HG03575 (cell line): ENCODE results near the gene SYT2.
"Not testable (repeated sequence)": the region's sequence is repeated elsewhere in the genome, so short reads cannot be mapped to it uniquely, and the experiment has no call there.

Experiments used
- ATAC-seq: cut with Tn5 transposase; IDR thresholded peaks from one replicate; pipeline ENCODE4 v1.9.1; 2021; ENCODE audit not compliant: unreplicated experiment, insufficient number of reproducible peaks, low FRiP score; ENCODE audit errors: extremely low read depth

Gene SYT2

DNA sequence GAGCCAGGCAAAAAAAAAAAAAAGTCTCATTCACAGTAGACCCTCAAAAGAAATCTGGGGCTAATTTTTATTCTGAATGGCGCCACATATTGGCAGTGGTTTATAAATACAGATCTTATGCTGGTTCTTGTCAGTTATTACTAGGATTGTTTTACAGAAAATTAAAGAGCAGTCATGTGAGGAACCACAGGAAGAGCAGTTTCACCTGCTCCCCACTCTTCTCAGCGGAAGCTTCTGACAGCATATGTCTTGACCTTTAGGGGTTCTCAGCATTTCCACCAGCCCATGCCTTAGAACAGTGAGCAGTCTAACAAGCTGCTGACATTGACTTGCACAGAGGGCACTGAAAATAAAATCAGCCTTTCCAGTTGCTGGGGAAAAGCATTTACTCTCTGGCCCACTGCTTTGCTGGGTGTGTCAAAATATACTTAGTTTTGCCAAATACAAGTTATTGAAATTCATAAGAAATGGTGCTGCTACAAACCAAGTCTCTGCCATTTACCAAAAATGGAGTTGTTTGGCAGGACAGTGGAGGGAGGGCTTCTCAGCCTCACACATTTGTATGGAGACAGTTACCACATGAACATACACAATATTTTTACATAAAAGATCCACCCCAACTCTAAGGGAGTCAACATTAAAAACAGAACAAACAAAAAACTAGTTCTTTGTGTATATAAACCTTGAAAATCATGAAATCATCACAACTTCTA, 144.2 kb downstream of the SYT2 start:
- ATAC-seq, result peak; percentile 59

DNA sequence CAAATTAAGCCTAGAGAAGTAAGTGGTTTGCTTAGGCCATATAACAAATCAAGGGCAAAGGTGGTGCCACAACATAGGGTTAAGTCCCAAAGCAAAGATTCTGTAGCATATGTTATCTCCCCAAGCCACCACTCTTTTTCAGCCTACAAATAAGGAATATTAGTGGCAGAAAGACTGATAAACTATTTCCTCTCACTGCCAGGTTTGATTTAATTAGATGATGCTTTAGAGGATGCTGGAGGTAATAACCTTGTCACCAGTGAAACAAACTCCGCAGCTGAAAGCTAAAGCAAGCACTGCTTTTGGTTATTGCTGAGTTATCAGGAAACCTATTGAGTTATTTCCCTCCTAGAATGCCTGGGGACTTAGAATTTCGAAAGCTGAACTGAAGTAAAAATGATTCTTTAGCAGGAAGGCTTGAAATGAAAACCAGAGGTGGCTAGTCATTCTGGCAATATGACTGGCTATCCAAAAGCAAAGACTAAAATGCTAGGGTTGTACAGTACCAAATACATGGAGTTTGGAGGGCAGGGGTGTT, 145.2 kb downstream of the SYT2 start:
- ATAC-seq, result no peak

GRCh38 chr1:202563818-202564217, 146.4 kb downstream of the SYT2 start:
- ATAC-seq, result no peak

GRCh38 chr1:202562444-202563060, 147.7 kb downstream of the SYT2 start:
- ATAC-seq, result no peak

DNA sequence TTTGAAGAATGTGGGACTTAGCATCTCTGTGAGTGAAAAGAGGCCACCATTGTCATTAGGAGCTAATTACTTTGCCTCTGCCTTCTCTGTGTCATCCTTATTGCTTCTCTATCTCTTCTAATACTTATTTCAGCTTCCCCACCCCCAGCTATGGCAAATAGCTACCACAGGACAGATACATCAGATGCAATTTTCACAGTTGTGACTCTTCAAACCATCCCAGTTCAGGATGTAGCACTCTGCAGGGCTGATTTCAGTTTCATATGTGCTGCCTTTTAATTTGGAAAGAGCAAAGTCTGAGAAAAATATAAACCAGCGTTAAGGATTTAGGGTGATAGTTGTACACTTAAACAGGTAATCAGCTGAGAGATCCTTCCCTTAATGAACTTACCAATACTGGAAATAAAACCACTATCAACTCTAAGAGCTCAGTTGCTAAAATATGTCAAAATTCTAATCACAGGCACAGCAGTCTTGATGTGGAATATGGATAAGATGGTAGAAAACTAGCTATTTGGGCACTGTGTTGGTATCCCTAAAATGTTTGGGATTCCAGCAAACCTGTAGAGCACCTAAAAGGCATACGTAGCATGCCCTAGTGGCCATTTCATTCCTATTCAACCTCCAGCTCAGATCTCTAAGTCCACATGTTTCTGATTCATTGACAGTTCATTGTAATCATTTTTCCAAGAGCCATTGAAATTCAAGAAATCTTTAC, 148.4 kb downstream of the SYT2 start:
- ATAC-seq, result no peak

DNA sequence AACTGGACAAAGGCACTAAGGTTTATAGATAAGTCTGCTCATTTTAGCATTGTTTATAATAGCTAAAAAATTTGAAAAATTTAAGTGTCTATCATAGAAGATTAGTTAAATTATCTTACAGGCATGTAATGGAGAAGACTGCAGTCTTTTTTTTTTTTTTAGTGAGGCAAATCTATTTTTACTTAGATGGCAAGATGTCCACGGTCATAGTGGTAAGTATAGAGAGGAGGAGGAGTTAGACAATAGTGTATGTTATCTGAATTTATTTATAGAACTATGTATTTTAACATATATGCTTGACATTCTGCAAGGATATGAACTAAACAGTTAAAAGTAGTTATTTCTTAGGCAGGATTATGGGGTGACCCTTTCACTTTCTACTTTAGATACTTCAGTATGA, 149.0 kb downstream of the SYT2 start:
- ATAC-seq, result no peak

GRCh38 chr1:202557662-202558061, 152.6 kb downstream of the SYT2 start:
- not testable (repeated sequence) for ATAC-seq

DNA sequence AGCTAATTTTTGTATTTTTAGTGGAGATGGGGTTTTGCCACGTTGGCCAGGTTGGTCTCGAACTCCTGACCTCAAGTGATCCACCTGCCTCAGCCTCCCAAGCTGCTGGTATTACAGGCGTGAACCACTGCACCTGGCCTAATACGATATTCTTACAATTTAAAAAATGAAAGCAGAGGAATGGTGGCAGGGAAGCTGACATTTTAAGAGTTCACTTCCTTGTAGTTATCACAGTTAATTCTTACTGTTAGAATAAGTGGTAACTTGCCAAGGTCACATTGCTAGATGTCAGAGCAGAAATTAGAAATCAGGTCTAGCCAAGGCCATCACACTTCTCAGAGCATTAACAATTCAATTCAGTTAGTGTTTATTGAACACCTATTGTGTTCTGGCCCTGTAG, 154.2 kb downstream of the SYT2 start:
- ATAC-seq, result not testable (repeated sequence)

DNA sequence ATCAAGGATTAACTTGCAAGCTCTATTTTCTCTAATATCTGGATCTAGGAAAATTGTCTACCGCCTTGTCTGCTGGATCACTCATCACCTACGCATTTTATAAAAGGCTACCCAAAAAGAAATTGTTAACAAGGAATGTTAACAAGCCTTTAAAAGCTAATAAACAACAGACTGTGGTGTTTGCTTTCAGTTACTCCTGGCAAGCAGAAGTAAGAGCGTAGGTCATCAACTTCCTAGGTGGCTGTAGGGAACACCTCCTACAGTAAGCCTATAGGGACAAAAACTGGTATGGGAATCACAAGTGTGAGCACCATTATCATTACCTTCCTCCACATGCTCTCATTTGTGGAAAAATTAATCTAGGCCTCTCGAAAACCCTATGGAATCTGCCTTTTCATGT, 155.6 kb downstream of the SYT2 start:
- not testable (repeated sequence) for ATAC-seq

DNA sequence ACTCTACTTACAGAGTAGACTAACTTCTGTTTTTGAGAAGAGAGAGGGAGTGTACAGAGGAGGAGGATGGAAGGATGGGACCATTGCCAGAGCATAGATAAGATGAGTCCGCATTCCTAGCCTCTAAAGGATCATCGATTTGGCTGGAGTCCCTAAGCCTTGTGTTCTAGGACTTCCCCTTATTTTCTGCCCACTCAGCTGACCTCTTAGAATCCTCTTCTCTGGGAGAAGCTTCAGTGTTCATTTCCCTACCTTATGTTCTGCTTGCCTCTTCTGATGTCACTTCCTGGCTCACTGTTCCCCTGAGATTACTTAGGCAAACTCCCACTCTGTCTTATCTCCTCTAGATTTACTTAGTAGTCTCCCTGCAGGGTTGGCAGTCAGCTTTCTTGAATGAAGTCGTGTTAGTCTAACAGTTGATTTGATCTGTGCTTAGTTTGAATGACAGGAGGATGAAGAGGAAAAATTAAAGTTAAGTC, 156.7 kb downstream of the SYT2 start:
- ATAC-seq, result no peak

GRCh38 chr1:202553078-202553477, 157.2 kb downstream of the SYT2 start:
- ATAC-seq, result not testable (repeated sequence)

- ATAC-seq, result not testable (repeated sequence)
Observed at GRCh38 chr1:202552615-202553014, 157.6 kb downstream of the SYT2 start.

DNA sequence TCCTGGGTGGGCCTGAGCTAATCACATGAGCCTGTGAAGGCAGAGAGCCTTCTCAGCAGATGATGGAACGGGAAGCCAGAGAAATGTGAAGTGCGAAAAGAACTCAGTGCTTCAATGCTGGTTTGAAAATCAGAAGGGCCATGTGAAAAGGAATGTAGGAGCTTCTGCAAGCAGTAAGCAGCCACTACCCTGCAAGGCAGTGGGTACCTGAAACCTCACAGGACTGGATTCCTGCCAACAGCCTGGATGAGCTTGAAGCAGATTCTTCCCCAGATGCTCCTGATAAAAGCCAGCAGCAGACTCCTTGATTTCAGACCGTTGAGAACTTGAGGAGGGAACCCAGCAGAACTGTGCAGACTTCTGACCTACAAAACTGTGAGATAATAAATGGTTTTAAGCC, 158.6 kb downstream of the SYT2 start:
- no peak for ATAC-seq

DNA sequence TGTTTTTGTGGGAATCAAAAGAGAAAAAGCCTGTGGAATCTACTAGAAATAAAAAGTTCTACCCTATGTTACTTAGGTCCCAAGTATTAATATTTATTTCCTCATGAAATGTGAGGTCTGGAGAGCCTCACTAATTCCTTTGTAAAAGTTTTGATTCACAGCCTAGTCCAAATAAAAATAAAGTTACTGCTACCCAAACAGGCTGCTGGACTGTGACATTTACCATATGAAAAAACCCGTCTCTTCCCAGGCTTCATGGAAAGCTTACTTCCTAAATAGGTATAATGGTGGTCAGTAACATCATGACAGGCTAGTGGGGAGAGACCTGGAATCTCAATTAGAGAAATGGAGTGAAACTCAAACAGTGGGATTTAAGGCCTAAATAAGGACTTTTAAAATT, 160.2 kb downstream of the SYT2 start:
- not testable (repeated sequence) for ATAC-seq

- no peak for ATAC-seq
Observed at GRCh38 chr1:202547215-202547614, 163.0 kb downstream of the SYT2 start.

DNA sequence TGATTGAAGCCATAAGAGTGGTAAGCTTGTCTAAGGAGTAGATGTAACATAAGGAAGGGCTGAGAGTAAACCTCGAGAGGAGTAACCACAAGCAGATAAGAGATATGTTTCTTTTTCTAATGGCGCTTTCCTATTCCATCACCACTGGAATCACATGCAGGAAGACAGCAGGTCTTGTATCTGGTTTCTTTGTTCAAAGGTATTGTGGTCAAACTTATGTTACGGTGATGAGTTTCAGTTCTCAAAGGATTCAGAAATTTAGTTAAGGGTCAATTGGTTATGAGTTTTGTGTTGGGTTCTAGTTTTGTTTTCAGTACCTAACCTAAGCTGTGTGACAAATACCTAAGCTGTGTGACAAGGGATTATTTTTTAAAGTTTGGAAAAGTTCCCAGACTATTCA, 163.5 kb downstream of the SYT2 start:
- ATAC-seq, result not testable (repeated sequence)

DNA sequence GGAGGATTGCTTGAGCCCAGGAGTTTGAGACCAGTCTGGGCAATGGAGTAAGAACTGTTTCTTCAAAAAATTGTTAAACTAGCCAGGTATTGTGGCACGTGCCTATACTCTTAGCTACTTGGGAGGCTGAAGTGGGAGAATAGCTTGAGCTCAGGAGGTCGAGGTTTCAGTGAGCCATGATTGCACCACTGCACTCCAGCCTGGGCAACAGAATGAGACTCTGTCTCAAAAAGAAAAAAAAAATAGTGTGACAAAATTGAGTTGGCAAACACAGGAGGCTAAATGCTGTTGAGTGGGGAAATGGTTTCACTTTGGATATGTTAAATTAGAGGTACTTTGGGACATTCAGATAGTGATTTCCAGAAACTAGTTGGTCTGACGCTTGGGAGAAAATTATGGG, 163.9 kb downstream of the SYT2 start:
- not testable (repeated sequence) for ATAC-seq

DNA sequence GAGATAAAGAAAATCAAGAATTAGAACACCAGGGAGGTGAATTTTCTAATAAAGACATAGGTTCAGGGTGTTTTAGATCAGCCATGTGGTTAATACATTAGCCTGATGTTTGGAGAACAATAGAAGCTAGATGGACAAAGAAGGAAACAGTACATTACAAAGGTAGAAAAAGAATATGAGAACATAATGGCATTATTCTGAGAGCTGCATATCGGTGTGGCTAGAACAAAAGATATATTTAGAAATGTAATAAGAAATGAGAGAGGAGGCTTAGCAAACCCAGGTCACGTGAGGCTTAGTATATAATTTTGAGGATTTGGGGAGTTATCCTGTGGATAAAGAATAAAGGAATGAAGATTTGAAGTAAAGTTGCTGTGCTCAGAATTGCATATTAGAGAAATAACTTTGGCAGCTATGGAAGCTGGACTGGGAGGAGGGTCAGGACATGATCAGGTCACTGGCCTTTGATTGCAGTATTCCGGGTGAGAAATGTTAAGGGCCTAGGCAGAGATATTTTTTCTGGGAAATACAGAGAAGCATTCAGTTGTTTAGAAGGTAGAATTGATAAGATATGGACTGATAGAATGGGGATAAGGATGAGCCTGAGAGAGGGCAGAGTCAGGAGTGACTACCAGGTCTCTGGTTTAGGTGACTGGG, 164.5 kb downstream of the SYT2 start:
- ATAC-seq, result not testable (repeated sequence)

DNA sequence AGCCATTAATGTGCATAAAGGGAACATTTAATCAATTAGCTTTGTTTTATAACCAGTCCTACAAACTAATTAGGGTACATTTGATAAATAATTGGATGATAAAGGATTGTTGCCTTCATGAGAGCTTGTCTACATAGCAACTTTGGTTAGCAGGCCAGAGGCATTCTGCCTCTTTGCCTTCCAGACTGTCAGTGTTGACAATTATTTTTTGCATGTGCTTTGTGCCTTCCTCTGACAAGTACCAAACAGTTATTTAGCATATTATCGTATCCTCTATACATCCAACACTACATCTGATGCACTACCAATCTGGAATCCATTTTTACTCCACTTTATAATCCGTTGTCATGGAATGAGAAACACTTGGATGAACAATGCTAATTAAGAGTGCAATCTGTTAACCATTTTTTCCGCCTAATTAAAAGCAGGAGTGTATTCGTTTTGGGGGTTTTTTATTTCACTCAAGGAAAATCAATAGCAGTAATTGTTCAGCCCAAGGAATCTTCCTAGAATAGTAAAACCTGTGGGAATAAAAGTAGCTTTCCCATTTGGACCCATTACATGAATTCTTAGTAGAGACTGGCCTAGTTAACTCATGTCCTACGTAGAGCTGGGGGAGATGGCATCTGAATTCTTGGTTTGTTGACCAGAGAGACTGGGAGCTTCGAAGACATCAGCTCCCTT, 165.3 kb downstream of the SYT2 start:
- ATAC-seq, result not testable (repeated sequence)
